ENCODE measurements around the gene SNHG17. TPM values are rescaled to one million over a fixed set of nuclear protein-coding genes. Genes with fewer than 3 reads are reported as not detected.

The SNHG17 gene
- polyA plus RNA-seq, 2 of the 4 experiments (the other 2 are of a cell fraction) = 125 to 154 TPM

DNA sequence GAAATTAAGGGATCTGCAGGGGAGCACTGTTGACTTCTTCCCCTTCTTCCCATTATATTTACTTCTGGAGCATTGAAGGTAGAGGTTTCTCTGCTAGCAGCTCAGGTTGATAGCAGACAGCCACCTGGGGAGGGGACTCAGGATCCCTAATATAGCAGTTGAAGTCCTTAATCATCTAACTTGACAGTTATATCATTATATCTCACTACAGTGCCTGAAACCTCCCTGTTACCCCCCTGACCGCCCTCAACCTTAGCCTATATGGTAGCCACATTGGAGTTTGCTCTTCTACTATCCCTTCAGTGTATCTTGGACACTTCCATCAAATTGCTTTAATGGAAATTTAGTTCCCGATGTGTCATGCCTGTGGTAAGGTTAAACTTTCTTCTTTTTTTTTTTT is 44.5 kb upstream of the SNHG17 start:
- POLR2A ChIA-PET = interaction anchor here (0.6 kb wide), 1 partner anchor 27 kb away, joined by 3 read pairs; no protein-coding TSS in a partner anchor
- CTCF ChIA-PET = interaction anchor here (0.6 to 2.0 kb wide), 3 partner anchors 33 to 493 kb away, joined by 3 to 8 read pairs (median 5); partner anchors contain the start of gene SNHG17
- Histone ChIP-seq H3K27ac (no peak overlapping the region), H3K4me2 (no peak overlapping the region), H3K4me1 (peaks cover 1% of the 10 kb centered on the region; the same call in 2 of the 3 replicates), H3K4me3 (no peak overlapping the region), H3K9me3 (no peaks in the 10 kb centered on the region)
- WGBS (ENCODE audit: missing lambda C conversion rate) = 96% methylated on average over 2 of the region's 2 CpGs
- DNase-seq (ENCODE audit: low read depth in 1 of 2, low spot score in 1 of 2) (no peak), ATAC-seq (no peak), FAIRE-seq (no peak)
- TF ChIP-seq, protein P1, sequence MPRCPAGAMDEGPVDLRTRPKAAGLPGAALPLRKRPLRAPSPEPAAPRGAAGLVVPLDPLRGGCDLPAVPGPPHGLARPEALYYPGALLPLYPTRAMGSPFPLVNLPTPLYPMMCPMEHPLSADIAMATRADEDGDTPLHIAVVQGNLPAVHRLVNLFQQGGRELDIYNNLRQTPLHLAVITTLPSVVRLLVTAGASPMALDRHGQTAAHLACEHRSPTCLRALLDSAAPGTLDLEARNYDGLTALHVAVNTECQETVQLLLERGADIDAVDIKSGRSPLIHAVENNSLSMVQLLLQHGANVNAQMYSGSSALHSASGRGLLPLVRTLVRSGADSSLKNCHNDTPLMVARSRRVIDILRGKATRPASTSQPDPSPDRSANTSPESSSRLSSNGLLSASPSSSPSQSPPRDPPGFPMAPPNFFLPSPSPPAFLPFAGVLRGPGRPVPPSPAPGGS (IDR thresholded peaks at IDR 0.05) = no peak
- no peak for TF ChIP-seq JUN (IDR thresholded peaks at IDR 0.05)

DNA sequence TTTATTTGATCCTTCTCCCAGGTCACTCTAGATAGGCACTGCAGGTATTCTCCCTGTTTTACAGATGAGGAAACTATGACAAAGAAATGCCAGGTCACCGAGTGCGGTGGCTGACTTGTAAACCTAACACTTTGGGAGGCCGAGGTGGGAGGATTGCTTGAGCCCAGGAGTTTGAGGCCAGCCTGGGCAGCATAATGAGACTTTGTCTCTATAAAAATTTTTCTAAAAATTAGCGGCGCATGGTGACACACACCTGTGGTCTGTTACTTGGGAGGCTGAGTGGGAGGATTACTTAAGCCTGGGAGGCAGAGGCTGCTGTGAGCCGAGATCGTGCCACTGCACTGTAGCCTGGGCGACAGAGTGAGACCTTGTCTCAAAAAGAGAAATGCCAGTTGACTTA is 42.6 kb upstream of the SNHG17 start:
- WGBS (ENCODE audit: missing lambda C conversion rate) = 92% methylated on average over 8 of the region's 8 CpGs
- H3K4me2 ChIP-seq = no peak overlapping the region
- no peaks in the 10 kb centered on the region for H3K9me3 ChIP-seq
- ChIA-PET CTCF (interaction anchor here (0.6 to 2.0 kb wide), 3 partner anchors 31 to 54 kb away, joined by 3 to 8 read pairs (median 5); partner anchors contain the start of gene SNHG17), POLR2A (no interaction called here)
- TF ChIP-seq, protein P2, sequence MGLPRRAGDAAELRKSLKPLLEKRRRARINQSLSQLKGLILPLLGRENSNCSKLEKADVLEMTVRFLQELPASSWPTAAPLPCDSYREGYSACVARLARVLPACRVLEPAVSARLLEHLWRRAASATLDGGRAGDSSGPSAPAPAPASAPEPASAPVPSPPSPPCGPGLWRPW (IDR thresholded peaks at IDR 0.05) = no peak
- DNase-seq (ENCODE audit: low read depth in 1 of 2, low spot score in 1 of 2) = no peak
- FAIRE-seq = no peak
- ATAC-seq = no peak
- H3K4me3 ChIP-seq = no peak overlapping the region
- peaks cover 13% of the 10 kb centered on the region for H3K4me1 ChIP-seq
- H3K27ac ChIP-seq = no peak overlapping the region

DNA sequence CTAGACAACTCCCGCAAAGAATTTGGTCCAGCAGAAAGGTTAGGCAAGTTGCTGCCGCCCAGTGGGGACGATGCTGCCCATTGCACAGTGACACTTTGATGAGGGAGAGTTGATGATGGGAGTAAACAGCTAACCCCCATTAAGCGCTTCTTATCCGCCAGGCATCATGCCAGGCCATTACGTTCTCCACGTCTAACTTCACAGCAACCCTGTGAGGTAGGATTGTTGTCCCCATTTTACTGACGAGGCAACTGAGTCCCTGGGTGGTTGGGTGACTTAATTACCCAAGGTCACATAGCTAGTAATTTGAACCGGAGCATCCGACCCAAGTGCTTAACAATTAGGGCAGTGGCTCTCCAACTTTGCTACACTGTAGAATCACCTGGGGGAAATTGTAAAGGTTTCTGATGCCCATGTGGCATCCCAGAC is 38.3 kb upstream of the SNHG17 start:
- FAIRE-seq = no peak
- no peak for TF ChIP-seq BHLHE40 (IDR thresholded peaks at IDR 0.05; ENCODE audit: low read depth, low read length)
- peak; percentile 31; the same call in 1 of the 2 replicates for TF ChIP-seq KDM1A (IDR thresholded peaks at IDR 0.05; ENCODE audit: low read depth)
- 0 out of 2 replicates have a peak, but pooled peaks have one; percentile 29 for TF ChIP-seq ESRRA (IDR thresholded peaks at IDR 0.05; ENCODE audit: borderline replicate concordance, low read length)
- TF ChIP-seq ZFP36 (IDR thresholded peaks at IDR 0.05; ENCODE audit: borderline replicate concordance, partially characterized antibody) = no peak
- ChIA-PET POLR2A (interaction anchor here (1.2 to 2.0 kb wide), 4 partner anchors 16 to 111 kb away, joined by 3 to 30 read pairs (median 14); partner anchors contain the start of gene SNHG17), CTCF (interaction anchor here (0.7 to 11.1 kb wide), 11 partner anchors 11 to 489 kb away, joined by 3 to 110 read pairs (median 5); partner anchors contain the start of genes DHX35 and SNHG17)
- Histone ChIP-seq H3K4me3 (peak overlapping the region; percentile 89), H3K4me1 (peaks cover 18% of the 10 kb centered on the region), H3K27ac (peak overlapping the region; percentile 87 to 93), H3K9me3 (no peaks in the 10 kb centered on the region), H3K4me2 (peak overlapping the region; percentile 89)
- no peak; a peak in 1 of 6 replicates for ATAC-seq
- WGBS (ENCODE audit: missing lambda C conversion rate) = 6% methylated on average over 10 of the region's 10 CpGs
- DNase-seq (ENCODE audit: low read depth in 1 of 2, low spot score in 1 of 2) = peak in 1 of 2 experiments; percentile 25

DNA sequence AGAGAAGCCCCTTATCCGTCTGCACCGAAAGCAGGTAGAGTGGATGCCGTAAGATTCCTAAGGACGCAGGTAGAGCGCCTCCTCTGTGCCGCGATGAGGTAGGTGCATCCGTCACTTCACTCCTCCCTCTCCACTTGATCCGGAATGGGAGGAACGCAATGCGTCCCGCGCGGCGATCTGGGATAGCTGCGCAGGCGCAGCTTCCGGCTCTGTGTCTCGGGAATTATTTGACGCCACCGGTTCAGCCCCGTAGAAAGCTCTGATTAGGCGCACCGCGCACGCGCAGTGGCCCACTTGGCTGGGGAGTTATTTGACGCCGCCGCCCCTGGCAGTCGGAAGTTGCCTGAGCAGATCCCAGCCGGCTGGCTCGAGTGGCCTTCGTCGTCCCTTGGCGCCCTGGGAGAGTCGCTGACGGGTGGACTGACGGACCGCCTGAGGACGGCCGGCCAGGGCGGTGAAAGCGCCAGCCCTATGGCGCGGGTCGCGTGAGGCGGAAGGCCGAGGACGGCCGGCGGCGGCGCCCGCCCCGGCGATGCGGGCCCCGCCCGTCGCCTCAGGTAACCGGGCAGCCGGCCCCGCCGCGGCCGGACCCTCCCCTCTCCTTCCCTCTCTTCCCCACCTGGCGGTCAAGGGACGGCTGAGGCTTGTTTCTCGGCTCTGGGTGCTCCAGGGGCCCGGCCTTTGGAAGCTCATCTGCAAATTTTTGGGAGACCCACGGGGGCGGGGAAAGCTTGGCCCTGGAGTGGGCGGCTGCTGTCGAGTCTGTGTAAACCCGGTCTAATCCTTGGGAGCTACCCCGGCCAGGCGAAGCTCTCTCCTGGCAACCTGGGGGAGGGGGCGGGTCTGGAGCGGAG is 37.6 kb upstream of the SNHG17 start, which contains the start of gene RALGAPB:
Gene RALGAPB (plus strand): TSS at position 331 of the 854 bp plus-strand sequence. CDS start 15,590 bp downstream, outside the sequence.
- peak; percentile 59 for FAIRE-seq
- peak; percentile 96 to 98 for ATAC-seq
- Histone ChIP-seq H3K4me1 (peaks cover 18% of the 10 kb centered on the region), H3K4me2 (peak within 1 kb of the TSS; percentile 89), H3K4me3 (peak within 1 kb of the TSS; percentile 89), H3K27ac (peak within 1 kb of the TSS; percentile 87 to 93), H3K9me3 (no peaks in the 10 kb centered on the region)
- POLR2A ChIA-PET = interaction anchor here (0.9 to 2.0 kb wide), 8 partner anchors 12 to 112 kb away, joined by 3 to 30 read pairs (median 4); partner anchors contain the start of gene SNHG17
- WGBS (ENCODE audit: missing lambda C conversion rate) = 1% methylated on average over 35 of the region's 81 CpGs
- peak; percentile 96 to 99 for DNase-seq (ENCODE audit: low read depth in 1 of 2, low spot score in 1 of 2)
- CTCF ChIA-PET = interaction anchor here (0.7 to 11.1 kb wide), 24 partner anchors 10 to 171 kb away, joined by 3 to 110 read pairs (median 4); partner anchors contain the start of gene SNHG17
- TF ChIP-seq RAD21 (conservative IDR thresholded peaks at IDR 0.05 in 1 of 2, IDR thresholded peaks at IDR 0.05 in 1 of 2) (peak; percentile 30 to 41; a peak in 4 of 5 replicates), POLR2A (IDR thresholded peaks at IDR 0.05; ENCODE audit: low read length) (peak; percentile 52), NPAS2 (CRISPR knock-in tag; IDR thresholded peaks at IDR 0.05; ENCODE audit: borderline replicate concordance) (no peak), EP300 (IDR thresholded peaks at IDR 0.05) (no peak), JUN (IDR thresholded peaks at IDR 0.05) (peak; percentile 30 to 82; a peak in 3 of 5 replicates), SREBF2 (IDR thresholded peaks at IDR 0.05) (peak; percentile 23; the same call in 1 of the 2 replicates), PHF8 (IDR thresholded peaks at IDR 0.05; ENCODE audit: borderline replicate concordance, low read depth) (peak; percentile 49; the same call in 1 of the 2 replicates)
- TF ChIP-seq, protein P3, sequence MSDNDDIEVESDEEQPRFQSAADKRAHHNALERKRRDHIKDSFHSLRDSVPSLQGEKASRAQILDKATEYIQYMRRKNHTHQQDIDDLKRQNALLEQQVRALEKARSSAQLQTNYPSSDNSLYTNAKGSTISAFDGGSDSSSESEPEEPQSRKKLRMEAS (IDR thresholded peaks at IDR 0.05) = peak; percentile 54; the same call in 1 of the 2 replicates
- TF ChIP-seq, protein P4, sequence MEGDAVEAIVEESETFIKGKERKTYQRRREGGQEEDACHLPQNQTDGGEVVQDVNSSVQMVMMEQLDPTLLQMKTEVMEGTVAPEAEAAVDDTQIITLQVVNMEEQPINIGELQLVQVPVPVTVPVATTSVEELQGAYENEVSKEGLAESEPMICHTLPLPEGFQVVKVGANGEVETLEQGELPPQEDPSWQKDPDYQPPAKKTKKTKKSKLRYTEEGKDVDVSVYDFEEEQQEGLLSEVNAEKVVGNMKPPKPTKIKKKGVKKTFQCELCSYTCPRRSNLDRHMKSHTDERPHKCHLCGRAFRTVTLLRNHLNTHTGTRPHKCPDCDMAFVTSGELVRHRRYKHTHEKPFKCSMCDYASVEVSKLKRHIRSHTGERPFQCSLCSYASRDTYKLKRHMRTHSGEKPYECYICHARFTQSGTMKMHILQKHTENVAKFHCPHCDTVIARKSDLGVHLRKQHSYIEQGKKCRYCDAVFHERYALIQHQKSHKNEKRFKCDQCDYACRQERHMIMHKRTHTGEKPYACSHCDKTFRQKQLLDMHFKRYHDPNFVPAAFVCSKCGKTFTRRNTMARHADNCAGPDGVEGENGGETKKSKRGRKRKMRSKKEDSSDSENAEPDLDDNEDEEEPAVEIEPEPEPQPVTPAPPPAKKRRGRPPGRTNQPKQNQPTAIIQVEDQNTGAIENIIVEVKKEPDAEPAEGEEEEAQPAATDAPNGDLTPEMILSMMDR (IDR thresholded peaks at IDR 0.05) = peak; percentile 52
- TF ChIP-seq, protein P1 (IDR thresholded peaks at IDR 0.05) = peak; percentile 53; the same call in 1 of the 3 replicates

All from A549 (cell line).